ENCODE measurements around the gene GABARAP.

DNA sequence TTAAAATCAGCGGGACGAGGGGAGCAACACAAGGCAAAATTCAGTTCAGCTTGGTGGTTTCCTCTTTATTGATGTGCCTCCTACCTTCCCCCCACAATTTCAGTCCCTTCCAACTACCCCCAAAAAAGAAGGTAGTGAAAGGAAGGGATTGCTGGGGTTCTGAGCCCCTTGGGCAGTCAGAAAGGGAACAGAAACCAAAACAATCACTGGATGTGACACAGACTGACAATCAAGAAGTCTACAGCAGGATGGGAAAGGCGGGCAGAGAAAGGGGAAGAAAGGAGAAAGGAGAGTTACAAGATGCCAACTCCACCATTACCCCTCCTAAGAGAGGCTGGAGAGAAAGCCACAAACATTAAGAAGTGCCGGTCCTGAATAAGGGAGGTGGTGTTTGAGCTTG lies 1.9 kb downstream of the GABARAP start:
- no peak for TF ChIP-seq EP300 (IDR thresholded peaks at IDR 0.05)
- TF ChIP-seq, protein P1, sequence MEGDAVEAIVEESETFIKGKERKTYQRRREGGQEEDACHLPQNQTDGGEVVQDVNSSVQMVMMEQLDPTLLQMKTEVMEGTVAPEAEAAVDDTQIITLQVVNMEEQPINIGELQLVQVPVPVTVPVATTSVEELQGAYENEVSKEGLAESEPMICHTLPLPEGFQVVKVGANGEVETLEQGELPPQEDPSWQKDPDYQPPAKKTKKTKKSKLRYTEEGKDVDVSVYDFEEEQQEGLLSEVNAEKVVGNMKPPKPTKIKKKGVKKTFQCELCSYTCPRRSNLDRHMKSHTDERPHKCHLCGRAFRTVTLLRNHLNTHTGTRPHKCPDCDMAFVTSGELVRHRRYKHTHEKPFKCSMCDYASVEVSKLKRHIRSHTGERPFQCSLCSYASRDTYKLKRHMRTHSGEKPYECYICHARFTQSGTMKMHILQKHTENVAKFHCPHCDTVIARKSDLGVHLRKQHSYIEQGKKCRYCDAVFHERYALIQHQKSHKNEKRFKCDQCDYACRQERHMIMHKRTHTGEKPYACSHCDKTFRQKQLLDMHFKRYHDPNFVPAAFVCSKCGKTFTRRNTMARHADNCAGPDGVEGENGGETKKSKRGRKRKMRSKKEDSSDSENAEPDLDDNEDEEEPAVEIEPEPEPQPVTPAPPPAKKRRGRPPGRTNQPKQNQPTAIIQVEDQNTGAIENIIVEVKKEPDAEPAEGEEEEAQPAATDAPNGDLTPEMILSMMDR (IDR thresholded peaks at IDR 0.05): no peak
- TF ChIP-seq POLR2A (IDR thresholded peaks at IDR 0.05): no peak
